ENCODE results near the gene PCDH9.
A peak's percentile ranks its signal among the peaks of the same experiment; 100 is the strongest.

DNA sequence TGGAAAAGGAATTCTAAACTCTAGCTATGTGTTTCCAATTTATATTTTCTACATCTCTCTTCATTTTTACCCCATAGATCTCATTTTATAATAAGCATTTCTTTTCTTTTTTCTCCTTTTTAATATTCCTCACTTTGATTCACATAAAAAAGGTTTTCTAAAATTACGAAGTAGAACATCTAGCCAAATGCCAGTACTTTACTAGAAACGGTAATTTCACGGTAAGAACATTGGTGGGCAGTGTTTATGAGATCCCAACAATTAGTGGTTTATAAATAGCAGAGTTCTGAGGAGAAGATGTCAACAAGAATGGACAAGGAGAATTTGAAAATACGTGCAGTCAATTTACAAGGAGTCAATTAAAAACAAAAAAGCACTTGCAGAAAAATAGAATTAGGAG, 94.8 kb downstream of the PCDH9 start:
- no peak for TF ChIP-seq EZH2 (IDR thresholded peaks at IDR 0.05; ENCODE audit: borderline replicate concordance, low read length)
- TF ChIP-seq, protein P1, sequence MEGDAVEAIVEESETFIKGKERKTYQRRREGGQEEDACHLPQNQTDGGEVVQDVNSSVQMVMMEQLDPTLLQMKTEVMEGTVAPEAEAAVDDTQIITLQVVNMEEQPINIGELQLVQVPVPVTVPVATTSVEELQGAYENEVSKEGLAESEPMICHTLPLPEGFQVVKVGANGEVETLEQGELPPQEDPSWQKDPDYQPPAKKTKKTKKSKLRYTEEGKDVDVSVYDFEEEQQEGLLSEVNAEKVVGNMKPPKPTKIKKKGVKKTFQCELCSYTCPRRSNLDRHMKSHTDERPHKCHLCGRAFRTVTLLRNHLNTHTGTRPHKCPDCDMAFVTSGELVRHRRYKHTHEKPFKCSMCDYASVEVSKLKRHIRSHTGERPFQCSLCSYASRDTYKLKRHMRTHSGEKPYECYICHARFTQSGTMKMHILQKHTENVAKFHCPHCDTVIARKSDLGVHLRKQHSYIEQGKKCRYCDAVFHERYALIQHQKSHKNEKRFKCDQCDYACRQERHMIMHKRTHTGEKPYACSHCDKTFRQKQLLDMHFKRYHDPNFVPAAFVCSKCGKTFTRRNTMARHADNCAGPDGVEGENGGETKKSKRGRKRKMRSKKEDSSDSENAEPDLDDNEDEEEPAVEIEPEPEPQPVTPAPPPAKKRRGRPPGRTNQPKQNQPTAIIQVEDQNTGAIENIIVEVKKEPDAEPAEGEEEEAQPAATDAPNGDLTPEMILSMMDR (IDR thresholded peaks at IDR 0.05; ENCODE audit: low read length) = peak; percentile 12; the same call in 1 of the 2 replicates

Measured in OCI-LY1 (cell line).